ENCODE results near the gene CNTNAP2.

Gene CNTNAP2

GRCh38 chr7:146542101-146542500 is 425.5 kb downstream of the CNTNAP2 start:
- Histone ChIP-seq H4K8ac (ENCODE audit: low read depth, low read length) (no peak overlapping the region), H3K56ac (ENCODE audit: low read length) (no peak overlapping the region), H3K4me2 (ENCODE audit: low read length) (no peak overlapping the region), H3K18ac (ENCODE audit: low read length) (no peak overlapping the region), H3K23ac (ENCODE audit: low read length) (no peak overlapping the region), H2BK15ac (replicated peaks; ENCODE audit: low read depth) (no peak overlapping the region), H3K79me2 (ENCODE audit: control insufficient read depth, insufficient read depth, low read length) (no peaks in the 10 kb centered on the region), H2BK5ac (ENCODE audit: low read length) (no peak overlapping the region), H3K4me1 (ENCODE audit: control insufficient read depth, low read depth, low read length) (no peaks in the 10 kb centered on the region), H3K27me3 (ENCODE audit: insufficient read depth, low read length, poor library complexity) (no peaks in the 10 kb centered on the region), H2AK5ac (ENCODE audit: low read length) (no peak overlapping the region), H3K4me3 (ENCODE audit: low read length) (no peak overlapping the region), H3K27ac (ENCODE audit: low read depth, low read length) (no peak overlapping the region), H3K79me1 (ENCODE audit: low read length) (no peaks in the 10 kb centered on the region), H3K9ac (ENCODE audit: low read length) (no peak overlapping the region), H2BK120ac (ENCODE audit: low read depth, low read length) (no peak overlapping the region), H4K5ac (ENCODE audit: low read length) (no peak overlapping the region), H3K4ac (ENCODE audit: low read depth, low read length) (no peak overlapping the region), H3K36me3 (ENCODE audit: control insufficient read depth, insufficient read depth, low read length) (no peaks in the 10 kb centered on the region)
- no peak for DNase-seq
- WGBS (ENCODE audit: extremely low coverage, insufficient coverage, low lambda C conversion rate), result no CpG with 5 or more reads among the region's 2 CpGs

DNA sequence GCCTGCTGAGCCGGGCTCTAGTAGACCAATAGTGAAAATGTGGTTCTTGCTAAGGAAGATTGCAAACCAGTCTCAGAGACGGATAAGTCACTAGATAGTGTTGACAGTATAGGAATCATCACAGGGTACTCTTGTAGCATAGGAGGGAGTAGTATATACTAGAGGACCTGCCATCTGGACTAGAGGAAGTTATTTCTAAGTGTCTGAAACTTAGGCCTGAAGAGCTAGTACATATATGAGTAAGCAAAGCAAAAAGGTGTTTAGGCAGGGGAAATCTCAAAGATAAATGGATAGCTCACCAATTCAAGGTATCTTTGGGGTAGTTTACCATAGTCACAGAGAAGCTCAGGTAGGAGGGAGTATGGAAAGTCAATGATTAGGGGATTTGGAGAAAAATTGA is 428.1 kb downstream of the CNTNAP2 start:
- no peaks in the 10 kb centered on the region for H3K4me1 ChIP-seq (ENCODE audit: control insufficient read depth, low read depth, low read length)
- no peak overlapping the region for H3K56ac ChIP-seq (ENCODE audit: low read length)
- no peak overlapping the region for H3K27ac ChIP-seq (ENCODE audit: low read depth, low read length)
- DNase-seq, result no peak
- no peak overlapping the region for H3K4me2 ChIP-seq (ENCODE audit: low read length)
- no peaks in the 10 kb centered on the region for H3K79me2 ChIP-seq (ENCODE audit: control insufficient read depth, insufficient read depth, low read length)
- H2AK5ac ChIP-seq (ENCODE audit: low read length), result no peak overlapping the region
- no peak overlapping the region for H3K23ac ChIP-seq (ENCODE audit: low read length)
- H3K79me1 ChIP-seq (ENCODE audit: low read length), result no peaks in the 10 kb centered on the region
- H2BK5ac ChIP-seq (ENCODE audit: low read length), result no peak overlapping the region
- no peak overlapping the region for H2BK120ac ChIP-seq (ENCODE audit: low read depth, low read length)
- H3K4me3 ChIP-seq (ENCODE audit: low read length), result no peak overlapping the region
- H3K27me3 ChIP-seq (ENCODE audit: insufficient read depth, low read length, poor library complexity), result no peaks in the 10 kb centered on the region
- H3K9ac ChIP-seq (ENCODE audit: low read length), result no peak overlapping the region
- H3K4ac ChIP-seq (ENCODE audit: low read depth, low read length), result no peak overlapping the region
- H4K5ac ChIP-seq (ENCODE audit: low read length), result no peak overlapping the region
- H3K36me3 ChIP-seq (ENCODE audit: control insufficient read depth, insufficient read depth, low read length), result no peaks in the 10 kb centered on the region
- no CpG with 5 or more reads among the region's 2 CpGs for WGBS (ENCODE audit: extremely low coverage, insufficient coverage, low lambda C conversion rate)
- no peak overlapping the region for H4K8ac ChIP-seq (ENCODE audit: low read depth, low read length)
- H3K18ac ChIP-seq (ENCODE audit: low read length), result no peak overlapping the region
- no peak overlapping the region for H2BK15ac ChIP-seq (replicated peaks; ENCODE audit: low read depth)

- Histone ChIP-seq H3K4me1 (ENCODE audit: control insufficient read depth, low read depth, low read length) (no peaks in the 10 kb centered on the region), H4K5ac (ENCODE audit: low read length) (no peak overlapping the region), H4K8ac (ENCODE audit: low read depth, low read length) (no peak overlapping the region), H3K56ac (ENCODE audit: low read length) (no peak overlapping the region), H3K9ac (ENCODE audit: low read length) (no peak overlapping the region), H2BK5ac (ENCODE audit: low read length) (no peak overlapping the region), H3K4me2 (ENCODE audit: low read length) (no peak overlapping the region), H2BK120ac (ENCODE audit: low read depth, low read length) (no peak overlapping the region), H3K36me3 (ENCODE audit: control insufficient read depth, insufficient read depth, low read length) (no peaks in the 10 kb centered on the region), H3K27me3 (ENCODE audit: insufficient read depth, low read length, poor library complexity) (no peaks in the 10 kb centered on the region), H3K4me3 (ENCODE audit: low read length) (no peak overlapping the region), H2AK5ac (ENCODE audit: low read length) (no peak overlapping the region), H3K18ac (ENCODE audit: low read length) (no peak overlapping the region), H3K79me2 (ENCODE audit: control insufficient read depth, insufficient read depth, low read length) (no peaks in the 10 kb centered on the region), H3K27ac (ENCODE audit: low read depth, low read length) (no peak overlapping the region), H2BK15ac (replicated peaks; ENCODE audit: low read depth) (no peak overlapping the region), H3K4ac (ENCODE audit: low read depth, low read length) (no peak overlapping the region), H3K23ac (ENCODE audit: low read length) (no peak overlapping the region), H3K79me1 (ENCODE audit: low read length) (no peaks in the 10 kb centered on the region)
- DNase-seq, result no peak
- no CpG with 5 or more reads among the region's 1 CpG for WGBS (ENCODE audit: extremely low coverage, insufficient coverage, low lambda C conversion rate)
Measured at GRCh38 chr7:146548816-146549215, 432.2 kb downstream of the CNTNAP2 start.

DNA sequence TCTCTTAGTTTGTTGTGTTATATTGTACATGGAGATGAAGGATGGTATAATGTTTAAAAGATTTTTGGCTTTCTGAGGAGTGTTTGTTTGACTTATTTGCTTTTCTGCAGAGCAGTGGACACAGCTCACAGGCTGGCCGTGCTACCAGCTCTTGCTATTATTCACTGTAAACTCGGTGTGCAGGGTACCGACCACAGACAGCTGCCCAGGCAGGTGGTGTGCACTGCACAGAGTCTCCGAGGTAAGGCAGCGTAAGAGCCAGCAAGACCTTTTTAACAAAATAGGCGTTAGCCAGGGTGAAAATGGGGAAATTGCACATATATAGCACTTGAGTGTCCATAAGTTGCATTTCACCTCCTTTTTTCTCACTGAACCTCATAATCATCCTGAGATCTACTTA is 438.0 kb downstream of the CNTNAP2 start:
- Histone ChIP-seq H3K9ac (ENCODE audit: low read length) (no peak overlapping the region), H3K79me1 (ENCODE audit: low read length) (no peaks in the 10 kb centered on the region), H4K8ac (ENCODE audit: low read depth, low read length) (no peak overlapping the region), H3K4me1 (ENCODE audit: control insufficient read depth, low read depth, low read length) (no peaks in the 10 kb centered on the region), H3K23ac (ENCODE audit: low read length) (no peak overlapping the region), H4K5ac (ENCODE audit: low read length) (no peak overlapping the region), H3K56ac (ENCODE audit: low read length) (no peak overlapping the region), H3K36me3 (ENCODE audit: control insufficient read depth, insufficient read depth, low read length) (no peaks in the 10 kb centered on the region), H3K79me2 (ENCODE audit: control insufficient read depth, insufficient read depth, low read length) (no peaks in the 10 kb centered on the region), H3K27me3 (ENCODE audit: insufficient read depth, low read length, poor library complexity) (no peaks in the 10 kb centered on the region), H2BK120ac (ENCODE audit: low read depth, low read length) (no peak overlapping the region), H3K4ac (ENCODE audit: low read depth, low read length) (no peak overlapping the region), H3K4me2 (ENCODE audit: low read length) (no peak overlapping the region), H3K27ac (ENCODE audit: low read depth, low read length) (no peak overlapping the region), H2AK5ac (ENCODE audit: low read length) (no peak overlapping the region), H2BK5ac (ENCODE audit: low read length) (no peak overlapping the region), H2BK15ac (replicated peaks; ENCODE audit: low read depth) (no peak overlapping the region), H3K18ac (ENCODE audit: low read length) (no peak overlapping the region), H3K4me3 (ENCODE audit: low read length) (no peak overlapping the region)
- WGBS (ENCODE audit: extremely low coverage, insufficient coverage, low lambda C conversion rate), result no CpG with 5 or more reads among the region's 6 CpGs
- DNase-seq, result no peak

- Histone ChIP-seq H2BK120ac (ENCODE audit: low read depth, low read length) (no peak overlapping the region), H3K79me2 (ENCODE audit: control insufficient read depth, insufficient read depth, low read length) (no peaks in the 10 kb centered on the region), H3K23ac (ENCODE audit: low read length) (no peak overlapping the region), H3K4me3 (ENCODE audit: low read length) (no peak overlapping the region), H3K79me1 (ENCODE audit: low read length) (no peaks in the 10 kb centered on the region), H3K56ac (ENCODE audit: low read length) (no peak overlapping the region), H4K5ac (ENCODE audit: low read length) (no peak overlapping the region), H3K18ac (ENCODE audit: low read length) (no peak overlapping the region), H4K8ac (ENCODE audit: low read depth, low read length) (no peak overlapping the region), H3K4me1 (ENCODE audit: control insufficient read depth, low read depth, low read length) (no peaks in the 10 kb centered on the region), H3K9ac (ENCODE audit: low read length) (no peak overlapping the region), H3K36me3 (ENCODE audit: control insufficient read depth, insufficient read depth, low read length) (no peaks in the 10 kb centered on the region), H2BK15ac (replicated peaks; ENCODE audit: low read depth) (no peak overlapping the region), H2BK5ac (ENCODE audit: low read length) (no peak overlapping the region), H2AK5ac (ENCODE audit: low read length) (no peak overlapping the region), H3K4ac (ENCODE audit: low read depth, low read length) (no peak overlapping the region), H3K27me3 (ENCODE audit: insufficient read depth, low read length, poor library complexity) (no peaks in the 10 kb centered on the region), H3K4me2 (ENCODE audit: low read length) (no peak overlapping the region), H3K27ac (ENCODE audit: low read depth, low read length) (no peak overlapping the region)
- no CpG with 5 or more reads among the region's 4 CpGs for WGBS (ENCODE audit: extremely low coverage, insufficient coverage, low lambda C conversion rate)
- DNase-seq, result no peak
Measured at GRCh38 chr7:146557971-146558469, 441.4 kb downstream of the CNTNAP2 start.

DNA sequence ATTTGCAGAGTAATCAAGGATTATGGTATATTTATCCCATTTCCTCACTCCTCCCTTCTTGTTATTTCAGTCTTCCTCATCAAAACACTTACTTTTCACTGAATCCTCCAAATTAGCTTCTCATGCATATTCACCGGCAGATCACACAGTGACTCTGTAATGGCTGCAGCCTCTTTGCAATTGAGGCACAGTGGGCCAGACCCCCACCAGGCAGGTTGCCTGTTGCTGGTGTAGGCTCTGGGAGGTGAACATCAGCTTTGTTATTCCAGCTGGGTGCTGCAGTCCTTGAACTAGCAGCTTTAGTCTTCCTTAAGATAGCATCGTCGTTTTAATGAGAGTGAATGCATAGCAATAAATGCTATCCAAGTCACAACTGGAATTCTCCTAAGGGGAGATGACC is 449.3 kb downstream of the CNTNAP2 start:
- no peaks in the 10 kb centered on the region for H3K36me3 ChIP-seq (ENCODE audit: control insufficient read depth, insufficient read depth, low read length)
- WGBS (ENCODE audit: extremely low coverage, insufficient coverage, low lambda C conversion rate), result no CpG with 5 or more reads among the region's 3 CpGs

More for the DNA sequence above, 449.3 kb downstream of the CNTNAP2 start:
- Histone ChIP-seq H3K27me3 (ENCODE audit: insufficient read depth, low read length, poor library complexity) (no peaks in the 10 kb centered on the region), H3K9ac (ENCODE audit: low read length) (no peak overlapping the region), H3K18ac (ENCODE audit: low read length) (no peak overlapping the region), H3K56ac (ENCODE audit: low read length) (no peak overlapping the region), H4K5ac (ENCODE audit: low read length) (no peak overlapping the region), H2AK5ac (ENCODE audit: low read length) (no peak overlapping the region), H3K4ac (ENCODE audit: low read depth, low read length) (no peak overlapping the region), H2BK120ac (ENCODE audit: low read depth, low read length) (no peak overlapping the region), H3K4me1 (ENCODE audit: control insufficient read depth, low read depth, low read length) (no peaks in the 10 kb centered on the region), H3K27ac (ENCODE audit: low read depth, low read length) (no peak overlapping the region), H3K23ac (ENCODE audit: low read length) (no peak overlapping the region), H2BK5ac (ENCODE audit: low read length) (no peak overlapping the region), H3K79me1 (ENCODE audit: low read length) (no peaks in the 10 kb centered on the region), H2BK15ac (replicated peaks; ENCODE audit: low read depth) (no peak overlapping the region), H3K4me3 (ENCODE audit: low read length) (no peak overlapping the region), H3K79me2 (ENCODE audit: control insufficient read depth, insufficient read depth, low read length) (no peaks in the 10 kb centered on the region), H3K4me2 (ENCODE audit: low read length) (no peak overlapping the region), H4K8ac (ENCODE audit: low read depth, low read length) (no peak overlapping the region)
- DNase-seq, result no peak
